ENCODE results near the gene FKBP9.
"Not testable (repeated sequence)": the region's sequence is repeated elsewhere in the genome, so short reads cannot be mapped to it uniquely, and the experiment has no call there.

The FKBP9 gene

GRCh38 chr7:32952876-32953275, 4.4 kb upstream of the FKBP9 start:
- no peak for DNase-seq

- DNase-seq: no peak
These were observed 1.1 kb downstream of the FKBP9 start for GRCh38 chr7:32958046-32959025.

- DNase-seq: not testable (repeated sequence)
These were observed 6.7 kb downstream of the FKBP9 start for GRCh38 chr7:32963880-32964301.

- not testable (repeated sequence) for DNase-seq
These were observed 7.4 kb downstream of the FKBP9 start for GRCh38 chr7:32964461-32965159.

- not testable (repeated sequence) for DNase-seq
These were observed 9.4 kb downstream of the FKBP9 start for GRCh38 chr7:32966489-32967267.

- not testable (repeated sequence) for DNase-seq
These were observed 10.0 kb downstream of the FKBP9 start for GRCh38 chr7:32967268-32967582.

- DNase-seq: not testable (repeated sequence)
These were observed 14.7 kb downstream of the FKBP9 start for GRCh38 chr7:32971967-32972366.

GRCh38 chr7:32977159-32977558, 19.9 kb downstream of the FKBP9 start:
- DNase-seq: not testable (repeated sequence)

GRCh38 chr7:32979246-32979645, 22.0 kb downstream of the FKBP9 start:
- DNase-seq: not testable (repeated sequence)

GRCh38 chr7:32979902-32980301, 22.7 kb downstream of the FKBP9 start:
- DNase-seq: not testable (repeated sequence)

- DNase-seq: not testable (repeated sequence)
These were observed 30.9 kb downstream of the FKBP9 start for GRCh38 chr7:32988148-32988547.

- not testable (repeated sequence) for DNase-seq
These were observed 33.9 kb downstream of the FKBP9 start for GRCh38 chr7:32991068-32991585.

GRCh38 chr7:32991975-32992700, 34.9 kb downstream of the FKBP9 start:
- DNase-seq: not testable (repeated sequence)

- DNase-seq: not testable (repeated sequence)
These were observed 35.5 kb downstream of the FKBP9 start for GRCh38 chr7:32992750-32993149.

GRCh38 chr7:32997956-32998355, 40.7 kb downstream of the FKBP9 start:
- DNase-seq: not testable (repeated sequence)

- DNase-seq: not testable (repeated sequence)
These were observed 41.3 kb downstream of the FKBP9 start for GRCh38 chr7:32998361-32999171.

GRCh38 chr7:32999380-32999779, 42.1 kb downstream of the FKBP9 start:
- not testable (repeated sequence) for DNase-seq

GRCh38 chr7:33003111-33003510, 45.9 kb downstream of the FKBP9 start:
- DNase-seq: not testable (repeated sequence)

GRCh38 chr7:33004104-33004616, 46.9 kb downstream of the FKBP9 start:
- not testable (repeated sequence) for DNase-seq

GRCh38 chr7:33005193-33005592, 48.0 kb downstream of the FKBP9 start:
- DNase-seq: not testable (repeated sequence)

- DNase-seq: not testable (repeated sequence)
These were observed 48.5 kb downstream of the FKBP9 start for GRCh38 chr7:33005690-33006089.

All from activated gamma-delta T cell (primary cell).